ENCODE measurements around the gene AKAP1.

GRCh38 chr17:57062865-57063264, 22.2 kb upstream of the AKAP1 start:
- TF ChIP-seq, protein P1, sequence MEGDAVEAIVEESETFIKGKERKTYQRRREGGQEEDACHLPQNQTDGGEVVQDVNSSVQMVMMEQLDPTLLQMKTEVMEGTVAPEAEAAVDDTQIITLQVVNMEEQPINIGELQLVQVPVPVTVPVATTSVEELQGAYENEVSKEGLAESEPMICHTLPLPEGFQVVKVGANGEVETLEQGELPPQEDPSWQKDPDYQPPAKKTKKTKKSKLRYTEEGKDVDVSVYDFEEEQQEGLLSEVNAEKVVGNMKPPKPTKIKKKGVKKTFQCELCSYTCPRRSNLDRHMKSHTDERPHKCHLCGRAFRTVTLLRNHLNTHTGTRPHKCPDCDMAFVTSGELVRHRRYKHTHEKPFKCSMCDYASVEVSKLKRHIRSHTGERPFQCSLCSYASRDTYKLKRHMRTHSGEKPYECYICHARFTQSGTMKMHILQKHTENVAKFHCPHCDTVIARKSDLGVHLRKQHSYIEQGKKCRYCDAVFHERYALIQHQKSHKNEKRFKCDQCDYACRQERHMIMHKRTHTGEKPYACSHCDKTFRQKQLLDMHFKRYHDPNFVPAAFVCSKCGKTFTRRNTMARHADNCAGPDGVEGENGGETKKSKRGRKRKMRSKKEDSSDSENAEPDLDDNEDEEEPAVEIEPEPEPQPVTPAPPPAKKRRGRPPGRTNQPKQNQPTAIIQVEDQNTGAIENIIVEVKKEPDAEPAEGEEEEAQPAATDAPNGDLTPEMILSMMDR (IDR thresholded peaks at IDR 0.05) = no peak
- TF ChIP-seq EZH2 (IDR thresholded peaks at IDR 0.05; ENCODE audit: borderline replicate concordance, insufficient read depth, low read depth, low read length, poor library complexity, severe bottlenecking) = no peak

Measured in B cell (primary cell).